Upper lobe of left lung (tissue), 4 donors: ENCODE results near the gene MCM7.

Source experiments
- POLR2A ChIP-seq, 4 donors: fragments of 450-650 bp; IDR thresholded peaks; one replicate each; pipeline ENCODE4 v1.5.1; 2016 to 2017; ENCODE audit warnings: antibody characterized with exemption in 4 of 4, mild to moderate bottlenecking in 2 of 4
- POLR2AphosphoS5 ChIP-seq, 2 donors: sonication (generic); formaldehyde crosslinking; IDR thresholded peaks; one replicate each; pipeline ENCODE4 v1.5.1; 2017; ENCODE audit warnings: antibody characterized with exemption in 2 of 2

DNA sequence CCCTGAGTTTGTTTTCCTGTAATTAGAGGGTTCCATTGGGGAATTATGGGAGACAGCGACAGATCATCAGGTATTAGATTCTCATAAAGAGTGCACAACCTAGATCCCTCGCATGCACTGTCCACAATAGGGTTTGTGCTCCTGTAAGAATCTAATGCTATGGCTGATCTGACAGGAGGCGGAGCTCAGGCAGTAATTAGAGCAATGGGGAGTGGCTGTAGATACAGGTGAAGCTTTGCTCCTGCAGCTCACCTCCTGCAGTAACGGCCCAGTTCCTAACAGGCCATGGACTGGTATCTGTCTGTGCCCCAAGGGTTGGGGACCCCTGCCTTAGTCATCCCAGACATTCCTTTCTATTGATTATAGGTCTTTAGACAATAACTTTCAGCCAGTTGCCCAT, 52.5 kb downstream of the MCM7 start:
- TF ChIP-seq POLR2A (IDR thresholded peaks at IDR 0.05) (no peak), POLR2AphosphoS5 (IDR thresholded peaks at IDR 0.05) (no peak)
